Astrocyte (in vitro differentiated cells and primary cell): ENCODE data around the gene USP34. TPM values are rescaled to one million over a fixed set of nuclear protein-coding genes. Genes with fewer than 3 reads are reported as not detected.

ENCODE experiments used
- DNase-seq: peaks from one replicate; pipeline ENCODE4 v3.0.0-alpha.2; 2010; ENCODE audit warnings: low read depth
- FAIRE-seq: peaks from 2 replicates; lab custom pipeline; 2011; peaks lifted over from hg19 to GRCh38; lab: Jason Lieb, UNC
- H2AFZ ChIP-seq: 2 replicates; pipeline ENCODE4 v1.6.0; 2012; ENCODE audit warnings: low read depth, low read length, inconsistent platforms
- H3K27ac ChIP-seq: 2 replicates; pipeline ENCODE4 v1.5.1; 2011; ENCODE audit warnings: low read depth, low read length, inconsistent platforms
- H3K27me3 ChIP-seq: 2 replicates; pipeline ENCODE4 v1.6.0; 2011; ENCODE audit warnings: low read length, inconsistent platforms; ENCODE audit not compliant: insufficient read depth
- H3K36me3 ChIP-seq: 2 replicates; pipeline ENCODE4 v1.5.1; 2011; ENCODE audit warnings: low read length, inconsistent platforms; ENCODE audit not compliant: insufficient read depth
- H3K4me1 ChIP-seq: 2 replicates; pipeline ENCODE4 v1.5.1; 2011; ENCODE audit warnings: low read length, inconsistent platforms; ENCODE audit not compliant: insufficient read depth
- H3K4me2 ChIP-seq: 2 replicates; pipeline ENCODE4 v1.6.0; 2012; ENCODE audit warnings: low read length, inconsistent platforms
- H3K4me3 ChIP-seq: 2 replicates; pipeline ENCODE4 v1.5.1; 2011; ENCODE audit warnings: low read depth, mild to moderate bottlenecking, low read length, inconsistent platforms; ENCODE audit not compliant: insufficient read depth
- H3K79me2 ChIP-seq: 2 replicates; pipeline ENCODE4 v1.6.0; 2012; ENCODE audit warnings: mild to moderate bottlenecking, low read length, inconsistent platforms; ENCODE audit not compliant: insufficient read depth
- H3K9ac ChIP-seq: 2 replicates; pipeline ENCODE4 v1.6.0; 2012; ENCODE audit warnings: mild to moderate bottlenecking, low read length, inconsistent platforms
- H3K9me3 ChIP-seq: 2 replicates; pipeline ENCODE4 v1.5.1; 2012; ENCODE audit warnings: low read depth, mild to moderate bottlenecking, low read length, inconsistent platforms; ENCODE audit not compliant: insufficient read depth
- H4K20me1 ChIP-seq: 2 replicates; pipeline ENCODE4 v1.6.0; 2012; ENCODE audit warnings: low read length, inconsistent platforms; ENCODE audit not compliant: insufficient read depth
- H3K27ac Mint-ChIP-seq: one replicate; pipeline ENCODE4 v1.8.0; 2021; ENCODE audit warnings: mild to moderate bottlenecking, mixed read lengths; ENCODE audit not compliant: unreplicated experiment
- H3K27me3 Mint-ChIP-seq: one replicate; pipeline ENCODE4 v1.8.0; 2021; ENCODE audit warnings: low read depth, mixed read lengths; ENCODE audit not compliant: unreplicated experiment
- H3K36me3 Mint-ChIP-seq: one replicate; pipeline ENCODE4 v1.8.0; 2021; ENCODE audit warnings: low read depth, mixed read lengths; ENCODE audit not compliant: unreplicated experiment
- H3K4me1 Mint-ChIP-seq: one replicate; pipeline ENCODE4 v1.8.0; 2021; ENCODE audit warnings: low read depth, mixed read lengths; ENCODE audit not compliant: unreplicated experiment
- H3K4me3 Mint-ChIP-seq: one replicate; pipeline ENCODE4 v1.8.0; 2021; ENCODE audit warnings: mild to moderate bottlenecking, moderate library complexity, mixed read lengths; ENCODE audit not compliant: unreplicated experiment
- H3K9me3 Mint-ChIP-seq: one replicate; pipeline ENCODE4 v1.8.0; 2021; ENCODE audit warnings: mild to moderate bottlenecking, mixed read lengths; ENCODE audit not compliant: unreplicated experiment
- EZH2 ChIP-seq: IDR thresholded peaks from 2 replicates; pipeline ENCODE4 v1.6.1; 2012; ENCODE audit warnings: mild to moderate bottlenecking, low read length, inconsistent platforms; ENCODE audit not compliant: insufficient read depth
- total RNA-seq: library from RNA; stranded (reverse); gene quantifications from 2 replicates; pipeline ENCODE4 v1.2.1, GENCODE V29; 2021
- TF ChIP-seq, protein P1 (sequence below): IDR thresholded peaks from 2 replicates; pipeline ENCODE4 v1.5.1; 2011; ENCODE audit warnings: low read depth, mild to moderate bottlenecking, inconsistent platforms, low read length, moderate library complexity; ENCODE audit not compliant: insufficient read depth

Gene USP34
- total RNA-seq, 1 donor from 2014 or later = 99.9 TPM

- H3K4me2 ChIP-seq = no peak overlapping the region
- no peak overlapping the region for H3K9ac ChIP-seq
- H3K4me3 Mint-ChIP-seq = no peak overlapping the region
- H3K9me3 ChIP-seq = no peaks in the 10 kb centered on the region
- TF ChIP-seq EZH2 = no peak
- TF ChIP-seq, protein P1, sequence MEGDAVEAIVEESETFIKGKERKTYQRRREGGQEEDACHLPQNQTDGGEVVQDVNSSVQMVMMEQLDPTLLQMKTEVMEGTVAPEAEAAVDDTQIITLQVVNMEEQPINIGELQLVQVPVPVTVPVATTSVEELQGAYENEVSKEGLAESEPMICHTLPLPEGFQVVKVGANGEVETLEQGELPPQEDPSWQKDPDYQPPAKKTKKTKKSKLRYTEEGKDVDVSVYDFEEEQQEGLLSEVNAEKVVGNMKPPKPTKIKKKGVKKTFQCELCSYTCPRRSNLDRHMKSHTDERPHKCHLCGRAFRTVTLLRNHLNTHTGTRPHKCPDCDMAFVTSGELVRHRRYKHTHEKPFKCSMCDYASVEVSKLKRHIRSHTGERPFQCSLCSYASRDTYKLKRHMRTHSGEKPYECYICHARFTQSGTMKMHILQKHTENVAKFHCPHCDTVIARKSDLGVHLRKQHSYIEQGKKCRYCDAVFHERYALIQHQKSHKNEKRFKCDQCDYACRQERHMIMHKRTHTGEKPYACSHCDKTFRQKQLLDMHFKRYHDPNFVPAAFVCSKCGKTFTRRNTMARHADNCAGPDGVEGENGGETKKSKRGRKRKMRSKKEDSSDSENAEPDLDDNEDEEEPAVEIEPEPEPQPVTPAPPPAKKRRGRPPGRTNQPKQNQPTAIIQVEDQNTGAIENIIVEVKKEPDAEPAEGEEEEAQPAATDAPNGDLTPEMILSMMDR = no peak
- peaks cover 7% of the 10 kb centered on the region for H3K36me3 Mint-ChIP-seq
- FAIRE-seq (no peak), DNase-seq (no peak)
- peaks cover 29% of the 10 kb centered on the region for H3K4me1 ChIP-seq
- H3K27ac ChIP-seq = no peak overlapping the region
- no peak overlapping the region for H3K4me3 ChIP-seq
- H2AFZ ChIP-seq = no peak overlapping the region
- H3K27me3 Mint-ChIP-seq = peaks cover 6% of the 10 kb centered on the region
- H3K9me3 Mint-ChIP-seq = peaks cover 2% of the 10 kb centered on the region
- peaks cover 21% of the 10 kb centered on the region for H3K79me2 ChIP-seq
- no peaks in the 10 kb centered on the region for H3K27me3 ChIP-seq
- H4K20me1 ChIP-seq = no peaks in the 10 kb centered on the region
- no peaks in the 10 kb centered on the region for H3K36me3 ChIP-seq
- peaks cover 18% of the 10 kb centered on the region for H3K4me1 Mint-ChIP-seq
- H3K27ac Mint-ChIP-seq = no peak overlapping the region
These were observed 295.9 kb downstream of the USP34 start for GRCh38 chr2:61175036-61175435.

- Histone ChIP-seq H3K9me3 (no peaks in the 10 kb centered on the region), H3K27ac (no peak overlapping the region), H2AFZ (no peak overlapping the region), H3K79me2 (peaks cover 6% of the 10 kb centered on the region), H3K4me3 (no peak overlapping the region), H3K36me3 (no peaks in the 10 kb centered on the region), H3K4me2 (no peak overlapping the region), H4K20me1 (no peaks in the 10 kb centered on the region), H3K9ac (no peak overlapping the region), H3K27me3 (no peaks in the 10 kb centered on the region), H3K4me1 (peaks cover 10% of the 10 kb centered on the region)
- H3K4me1 Mint-ChIP-seq = peaks cover under 1% of the 10 kb centered on the region
- DNase-seq (no peak), FAIRE-seq (no peak)
- H3K4me3 Mint-ChIP-seq = no peak overlapping the region
- H3K9me3 Mint-ChIP-seq = peaks cover 2% of the 10 kb centered on the region
- no peak overlapping the region for H3K27ac Mint-ChIP-seq
- peaks cover 6% of the 10 kb centered on the region for H3K27me3 Mint-ChIP-seq
- no peak for TF ChIP-seq EZH2
- TF ChIP-seq, protein P1 = no peak
- H3K36me3 Mint-ChIP-seq = peaks cover 11% of the 10 kb centered on the region
These were observed 297.8 kb downstream of the USP34 start for GRCh38 chr2:61173116-61173515.

DNA sequence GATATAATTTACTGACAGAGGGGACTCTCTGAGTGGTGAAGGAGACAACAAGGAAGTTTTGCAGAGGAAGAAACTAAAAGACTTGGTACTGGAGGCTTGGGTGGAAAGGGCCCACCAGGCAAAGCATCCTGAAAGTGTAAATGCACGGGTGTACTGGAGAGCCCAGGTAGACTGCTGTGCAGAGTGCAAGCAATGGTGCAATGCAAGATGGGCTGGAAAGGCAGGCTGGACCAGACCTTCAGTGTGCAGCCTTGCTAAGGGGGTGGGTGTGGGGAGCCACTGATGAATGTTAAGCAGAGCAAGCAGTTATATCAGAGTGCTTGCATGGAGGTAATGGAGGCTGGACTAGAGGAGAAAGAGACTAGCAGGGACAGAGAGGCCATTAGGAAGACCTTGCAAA lies 298.2 kb downstream of the USP34 start:
- Histone ChIP-seq H3K4me3 (no peak overlapping the region), H3K9ac (no peak overlapping the region), H3K36me3 (no peaks in the 10 kb centered on the region), H3K4me2 (no peak overlapping the region), H3K27ac (no peak overlapping the region), H2AFZ (no peak overlapping the region), H3K9me3 (no peaks in the 10 kb centered on the region), H3K27me3 (no peaks in the 10 kb centered on the region), H3K4me1 (peaks cover 5% of the 10 kb centered on the region), H3K79me2 (peaks cover 1% of the 10 kb centered on the region), H4K20me1 (no peaks in the 10 kb centered on the region)
- H3K36me3 Mint-ChIP-seq = peaks cover 11% of the 10 kb centered on the region
- H3K27me3 Mint-ChIP-seq = peaks cover 6% of the 10 kb centered on the region
- H3K4me3 Mint-ChIP-seq = no peak overlapping the region
- H3K9me3 Mint-ChIP-seq = peaks cover 2% of the 10 kb centered on the region
- no peaks in the 10 kb centered on the region for H3K4me1 Mint-ChIP-seq
- TF ChIP-seq EZH2 = no peak
- TF ChIP-seq, protein P1 = no peak
- no peak for FAIRE-seq
- no peak overlapping the region for H3K27ac Mint-ChIP-seq
- no peak for DNase-seq
